Transverse colon (tissue), 4 donors: ENCODE measurements around the gene DHRSX. TPM values are rescaled to one million over a fixed set of nuclear protein-coding genes. Genes with fewer than 3 reads are reported as not detected.

ENCODE experiments used
- DNase-seq: peaks from one replicate; pipeline ENCODE4 v3.0.0-alpha.2; 2019
- H3K27ac ChIP-seq, 4 donors: fragments of 200-600 bp; sonication (generic); 2 replicates each; pipeline ENCODE4 v1.5.1; 2016 to 2018; ENCODE audit warnings: inconsistent platforms in 4 of 4
- H3K27me3 ChIP-seq: fragments of 200-600 bp; sonication (generic); 2 replicates; pipeline ENCODE4 v1.5.1; 2017; ENCODE audit warnings: inconsistent platforms
- H3K36me3 ChIP-seq, 4 donors: fragments of 200-600 bp; sonication (generic); 2 replicates each; pipeline ENCODE4 v1.5.1; 2017 to 2019; ENCODE audit warnings: inconsistent platforms in 4 of 4
- H3K4me1 ChIP-seq, 4 donors: fragments of 200-600 bp; sonication (generic); 2 replicates each; pipeline ENCODE4 v1.5.1; 2017 to 2020; ENCODE audit warnings: inconsistent platforms in 4 of 4
- H3K4me3 ChIP-seq, 4 donors: fragments of 200-600 bp; sonication (generic); 1 replicate in 1 of 4; 2 replicates in 3 of 4; pipeline versions ENCODE4 v1.5.1 to v1.6.1; 2017 to 2019; ENCODE audit warnings: inconsistent platforms in 4 of 4
- H3K9me3 ChIP-seq, 2 donors: fragments of 200-600 bp; sonication (generic); 2 replicates each; pipeline ENCODE4 v1.5.1; 2017 to 2019; ENCODE audit warnings: inconsistent platforms in 2 of 2
- CTCF ChIP-seq, 5 experiments: fragments of 200-600 bp in 3 of 5; fragments of 450-650 bp in 2 of 5; sonication (generic) in 3 of 5; IDR thresholded peaks; 1 replicate in 2 of 5; 2 replicates in 3 of 5; pipeline ENCODE4 v1.5.1; 2016 to 2017; ENCODE audit warnings: antibody characterized with exemption in 5 of 5, inconsistent platforms in 3 of 5, mild to moderate bottlenecking in 2 of 5, moderate library complexity in 1 of 5
- EP300 ChIP-seq: sonication (generic); formaldehyde crosslinking; IDR thresholded peaks from one replicate; pipeline ENCODE4 v1.6.1; 2017; ENCODE audit warnings: antibody characterized with exemption, low read depth
- POLR2A ChIP-seq: fragments of 450-650 bp; IDR thresholded peaks from one replicate; pipeline ENCODE4 v1.6.1; 2016; ENCODE audit warnings: antibody characterized with exemption, mild to moderate bottlenecking, moderate library complexity
- POLR2AphosphoS5 ChIP-seq, 3 donors: sonication (generic); formaldehyde crosslinking; IDR thresholded peaks; one replicate each; pipeline ENCODE4 v1.6.1; 2016; ENCODE audit warnings: antibody characterized with exemption in 3 of 3
- WGBS, 2 donors: methylation state at CpG; one replicate each; pipeline ENCODE4 v1.1.5; 2018; ENCODE audit warnings: low coverage in 1 of 2; 5-methylcytosine and 5-hydroxymethylcytosine counted together
- in situ Hi-C, 4 donors: fragments of 200-750 bp; cut with MboI; loops; one replicate each; pipeline versions ENCODE4 v1.15.0 to v1.15.1; 2017; ENCODE audit warnings: low sequenced_read_pairs in 3 of 4, low pct_ligation_motif_present in 1 of 4, low pct_unique_long_range_greater_than_20kb in 1 of 4
- intact Hi-C: fragments of 100-400 bp; cut with DNase I; formaldehyde crosslinking; loops from one replicate; pipeline ENCODE4 v1.15.1; 2023; ENCODE audit warnings: low total_unique reads
- total RNA-seq, 4 donors: library from RNA; depleted of rRNA; stranded (reverse); fragments of >200 nt; gene quantifications; one replicate each; pipeline ENCODE4 v1.1.0, GENCODE V29; 2016

DHRSX gene
- total RNA-seq, 4 donors from 2014 or later: 27.9 to 39.9 (median 33.9) TPM

- DNase-seq: no peak
- Histone ChIP-seq H3K9me3 (no peaks in the 10 kb centered on the region), H3K27me3 (no peaks in the 10 kb centered on the region), H3K4me1 (peaks cover 8 to 43% (median 31%) of the 10 kb centered on the region in 4 donors), H3K36me3 (no peaks in the 10 kb centered on the region), H3K27ac (peak overlapping the region in 3 of 4 donors; percentile 25 to 97 (median 51)), H3K4me3 (no peak overlapping the region)
- in situ Hi-C loops (no loop called here), intact Hi-C loops (loop anchor here (10.0 kb wide), 1 partner anchor 1057 kb away; no protein-coding TSS in a partner anchor)
- 80 to 81% methylated on average over 4 to 5 of the region's 5 CpGs for WGBS, 2 donors
- TF ChIP-seq CTCF (IDR thresholded peaks at IDR 0.05): no peak
- no peak for TF ChIP-seq POLR2AphosphoS5 (IDR thresholded peaks at IDR 0.05)
- TF ChIP-seq EP300: no peak
- TF ChIP-seq POLR2A: no peak
These were observed 1.4 kb upstream of the DHRSX start for GRCh38 chrX:2502120-2502667.

GRCh38 chrX:2501559-2502102 lies 855 bp upstream of the DHRSX start:
- WGBS, 2 donors: 93% methylated on average over 4 of the region's 5 CpGs; no CpG with 5 or more reads in 1 of the 2 donors
- in situ Hi-C loops (no loop called here), intact Hi-C loops (loop anchor here (10.0 kb wide), 1 partner anchor 1057 kb away; no protein-coding TSS in a partner anchor)
- H3K27ac ChIP-seq: peak overlapping the region in 2 of 4 donors; percentile 25 to 97
- DNase-seq: no peak
- no peaks in the 10 kb centered on the region for H3K36me3 ChIP-seq
- H3K4me3 ChIP-seq: no peak overlapping the region
- TF ChIP-seq EP300: no peak
- no peak for TF ChIP-seq CTCF (IDR thresholded peaks at IDR 0.05)
- TF ChIP-seq POLR2AphosphoS5 (IDR thresholded peaks at IDR 0.05): no peak
- no peak for TF ChIP-seq POLR2A
- H3K27me3 ChIP-seq: no peaks in the 10 kb centered on the region
- peaks cover 8 to 49% (median 35%) of the 10 kb centered on the region in 4 donors for H3K4me1 ChIP-seq
- H3K9me3 ChIP-seq: no peaks in the 10 kb centered on the region

- Histone ChIP-seq H3K4me3 (peak overlapping the region; percentile 70 to 95 (median 93)), H3K27ac (peak overlapping the region; percentile 91 to 97 (median 96)), H3K9me3 (no peaks in the 10 kb centered on the region), H3K4me1 (peaks cover 8 to 54% (median 35%) of the 10 kb centered on the region in 4 donors), H3K36me3 (no peaks in the 10 kb centered on the region), H3K27me3 (no peaks in the 10 kb centered on the region)
- in situ Hi-C loops: no loop called here
- intact Hi-C loops: loop anchor here (10.0 kb wide), 1 partner anchor 1055 kb away; no protein-coding TSS in a partner anchor
- TF ChIP-seq CTCF (IDR thresholded peaks at IDR 0.05) (no peak), POLR2AphosphoS5 (IDR thresholded peaks at IDR 0.05) (peak in 1 of 3 donors; percentile 18)
- peak; percentile 36 for DNase-seq
- 0 to 2% methylated on average over 6 to 25 of the region's 70 CpGs for WGBS, 2 donors
These were observed 529 bp downstream of the DHRSX start for GRCh38 chrX:2500091-2500802.

- TF ChIP-seq CTCF (IDR thresholded peaks at IDR 0.05): no peak
- no peak for TF ChIP-seq POLR2AphosphoS5 (IDR thresholded peaks at IDR 0.05)
- TF ChIP-seq EP300: no peak
- TF ChIP-seq POLR2A: no peak
- H3K4me1 ChIP-seq: peaks cover 8 to 54% (median 35%) of the 10 kb centered on the region in 4 donors
- H3K27ac ChIP-seq: peak overlapping the region; percentile 91 to 97 (median 96)
- in situ Hi-C loops (no loop called here), intact Hi-C loops (no loop called here)
- H3K27me3 ChIP-seq: no peaks in the 10 kb centered on the region
- H3K9me3 ChIP-seq: no peaks in the 10 kb centered on the region
- 57% methylated on average over 8 of the region's 8 CpGs; no CpG with 5 or more reads in 1 of the 2 donors for WGBS, 2 donors
- H3K36me3 ChIP-seq: no peaks in the 10 kb centered on the region
- DNase-seq: no peak
- H3K4me3 ChIP-seq: peak overlapping the region; percentile 70 to 95 (median 93)
These were observed 1.3 kb downstream of the DHRSX start for GRCh38 chrX:2499507-2499906.
